ENCODE data around the gene TIMM17B.
A peak's percentile ranks its signal among the peaks of the same experiment; 100 is the strongest.

DNA sequence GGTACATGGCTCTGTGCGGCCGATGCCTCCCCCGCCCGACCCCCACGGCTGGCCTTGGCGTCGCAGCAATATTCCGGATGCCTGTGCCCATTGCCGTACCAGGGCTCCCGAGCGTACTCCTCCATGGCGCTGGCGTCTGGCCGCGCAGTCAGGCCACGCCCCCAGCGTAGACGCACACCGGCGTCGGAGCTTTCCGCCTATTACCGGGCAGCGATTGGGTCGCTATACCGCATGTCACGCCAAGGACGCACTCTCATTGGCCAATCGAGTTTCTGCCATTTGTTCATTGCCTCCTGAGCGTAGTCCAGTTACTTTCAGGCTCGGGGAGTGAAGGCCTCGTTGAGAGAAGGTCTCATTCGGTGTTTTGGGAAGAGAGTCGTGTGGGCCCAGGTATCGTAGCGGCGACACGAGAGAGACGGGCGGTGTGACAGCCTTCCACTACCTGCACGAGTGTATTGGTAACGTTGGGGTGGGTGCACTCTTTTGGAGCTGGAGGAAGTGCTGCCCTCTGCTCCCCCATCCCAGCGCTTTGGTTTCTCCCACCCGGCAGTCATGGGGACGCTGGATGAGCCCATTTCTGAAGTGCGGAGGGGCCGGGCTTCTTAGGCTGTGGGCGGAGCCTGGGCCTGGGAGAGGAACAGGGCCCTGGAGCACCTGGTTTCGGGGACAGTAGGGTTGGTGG is at the start of gene TIMM17B, which contains the start of gene PQBP1:
- TF ChIP-seq EGR1 (IDR thresholded peaks at IDR 0.05; ENCODE audit: borderline replicate concordance, low read depth, low read length) (peak; percentile 23; the same call in 1 of the 2 replicates), SP1 (IDR thresholded peaks at IDR 0.05; ENCODE audit: low read depth, low read length) (peak; percentile 54), POLR2A (IDR thresholded peaks at IDR 0.05; ENCODE audit: control extremely low read depth in 1 of 2, low read depth in 2 of 2, low read length in 2 of 2) (peak in 1 of 2 experiments; percentile 67; a peak in 1 of 3 replicates), MAX (IDR thresholded peaks at IDR 0.05) (peak; percentile 42; the same call in 1 of the 2 replicates), SIN3A (conservative IDR thresholded peaks at IDR 0.05 in 1 of 2, IDR thresholded peaks at IDR 0.05 in 1 of 2; ENCODE audit: low read depth in 1 of 2, low read length in 2 of 2) (0 out of 4 replicates have a peak, but pooled peaks of 1 of the 2 experiments have one; percentile 34)
- TF ChIP-seq, protein P1, sequence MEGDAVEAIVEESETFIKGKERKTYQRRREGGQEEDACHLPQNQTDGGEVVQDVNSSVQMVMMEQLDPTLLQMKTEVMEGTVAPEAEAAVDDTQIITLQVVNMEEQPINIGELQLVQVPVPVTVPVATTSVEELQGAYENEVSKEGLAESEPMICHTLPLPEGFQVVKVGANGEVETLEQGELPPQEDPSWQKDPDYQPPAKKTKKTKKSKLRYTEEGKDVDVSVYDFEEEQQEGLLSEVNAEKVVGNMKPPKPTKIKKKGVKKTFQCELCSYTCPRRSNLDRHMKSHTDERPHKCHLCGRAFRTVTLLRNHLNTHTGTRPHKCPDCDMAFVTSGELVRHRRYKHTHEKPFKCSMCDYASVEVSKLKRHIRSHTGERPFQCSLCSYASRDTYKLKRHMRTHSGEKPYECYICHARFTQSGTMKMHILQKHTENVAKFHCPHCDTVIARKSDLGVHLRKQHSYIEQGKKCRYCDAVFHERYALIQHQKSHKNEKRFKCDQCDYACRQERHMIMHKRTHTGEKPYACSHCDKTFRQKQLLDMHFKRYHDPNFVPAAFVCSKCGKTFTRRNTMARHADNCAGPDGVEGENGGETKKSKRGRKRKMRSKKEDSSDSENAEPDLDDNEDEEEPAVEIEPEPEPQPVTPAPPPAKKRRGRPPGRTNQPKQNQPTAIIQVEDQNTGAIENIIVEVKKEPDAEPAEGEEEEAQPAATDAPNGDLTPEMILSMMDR (IDR thresholded peaks at IDR 0.05; ENCODE audit: control extremely low read depth in 1 of 3, insufficient read depth in 1 of 3, low read depth in 1 of 3, low read length in 3 of 3) = no peak
